NCI-H1105 treated with DMSO at 0.1 percent for 48 hours (cell line): ENCODE data around the gene JUN.
A peak's percentile ranks its signal among the peaks of the same experiment; 100 is the strongest.

Experiments used
- DNase-seq: peaks from one replicate; lab custom pipeline; 2025; lab: John Stamatoyannopoulos, UW

The JUN gene

DNA sequence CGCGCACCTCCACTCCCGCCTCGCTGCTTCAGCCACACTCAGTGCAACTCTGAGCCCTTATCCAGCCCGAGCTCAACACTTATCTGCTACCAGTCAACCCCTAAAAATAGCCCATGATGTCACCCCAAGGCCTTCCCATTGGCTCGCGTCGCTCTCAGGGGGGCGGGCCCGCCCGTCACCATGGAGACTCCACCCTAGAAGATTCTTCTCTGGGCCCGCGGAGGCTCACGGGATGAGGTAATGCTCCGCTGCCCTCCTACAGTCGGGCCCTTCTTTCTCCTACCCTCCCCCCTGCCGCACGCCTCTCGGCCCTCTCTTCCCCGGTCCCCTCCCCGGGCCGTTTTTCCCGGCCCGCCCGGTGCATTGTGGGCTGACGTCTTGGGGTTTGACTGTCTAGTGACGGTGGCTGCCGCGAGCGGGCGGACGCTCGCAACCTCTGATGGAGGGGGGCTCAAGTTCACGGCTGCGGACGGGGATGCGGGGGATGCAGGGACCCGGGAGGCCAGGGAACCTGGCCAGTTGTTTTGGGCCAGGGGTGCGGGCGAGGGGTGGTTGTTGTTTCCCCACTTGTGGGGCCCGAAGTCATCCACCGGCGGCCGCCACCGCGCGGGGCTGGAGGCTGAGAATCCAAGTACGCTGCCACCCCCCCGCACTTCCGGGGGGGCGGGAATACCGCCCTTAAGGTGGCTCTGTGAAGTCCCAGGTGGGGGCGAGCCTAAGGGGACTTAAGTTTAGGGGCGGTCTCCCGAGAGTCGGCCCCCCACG, at the start of gene JUN:
Gene JUN (minus strand): TSS at position 55 of the 765 bp plus-strand sequence. CDS start 977 bp downstream, outside the sequence.
- DNase-seq = peak; percentile 96

DNA sequence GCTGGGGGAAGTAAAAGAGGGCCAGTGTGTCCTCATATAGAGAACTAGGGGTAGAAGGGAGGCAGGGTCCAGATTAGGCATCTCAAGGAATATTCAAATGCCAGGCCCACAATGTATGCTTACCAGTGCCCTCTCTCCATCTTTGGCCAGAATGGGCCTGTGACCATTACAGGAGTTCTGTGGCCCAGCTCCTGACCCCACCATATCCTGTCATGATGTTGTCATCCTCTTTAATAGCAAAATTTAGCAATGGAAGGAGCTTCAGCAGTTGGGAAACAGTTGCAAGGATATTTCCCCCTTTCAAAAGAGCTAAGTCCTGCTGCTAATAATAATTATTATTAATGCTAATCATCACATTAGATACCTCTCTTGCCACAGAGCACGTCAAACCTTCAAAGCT, 49.3 kb upstream of the JUN start:
- DNase-seq = no peak

DNA sequence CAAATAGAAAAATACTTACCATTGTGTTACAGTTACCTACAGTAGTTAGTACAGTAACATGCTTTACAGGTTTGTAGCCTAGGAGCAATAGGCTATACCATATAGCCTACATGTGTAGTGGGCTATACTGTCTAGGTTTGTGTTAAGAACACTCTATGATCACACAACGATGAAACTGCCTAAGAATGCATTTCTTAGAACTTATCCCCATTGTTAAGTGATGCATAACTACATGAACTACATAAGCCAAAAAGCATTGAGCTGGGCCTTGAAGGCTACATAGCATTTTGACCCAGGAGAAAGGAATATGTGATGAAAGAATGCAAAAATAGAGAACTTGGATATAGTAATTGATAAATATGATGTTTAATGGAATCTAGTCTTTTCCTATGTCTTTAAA, 46.4 kb upstream of the JUN start:
- no peak for DNase-seq

DNA sequence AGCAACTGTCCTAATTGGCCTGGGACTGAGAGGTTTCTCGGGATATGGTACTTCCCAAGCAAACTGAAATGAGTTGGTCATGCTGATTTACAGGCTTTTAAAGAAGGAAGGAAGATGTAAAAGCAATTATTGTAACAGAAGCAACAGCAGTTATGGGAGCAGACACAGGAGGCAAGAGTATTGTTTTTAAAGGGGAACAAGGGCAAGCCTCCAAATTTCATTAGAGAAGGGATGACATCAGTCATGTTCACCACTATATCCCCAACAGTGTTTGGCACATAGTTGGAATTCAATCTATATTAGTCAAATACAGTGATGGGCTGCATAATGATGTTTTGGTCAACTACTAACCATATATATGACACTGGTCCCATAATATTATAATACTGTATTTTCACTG, 46.0 kb upstream of the JUN start:
- no peak for DNase-seq

DNA sequence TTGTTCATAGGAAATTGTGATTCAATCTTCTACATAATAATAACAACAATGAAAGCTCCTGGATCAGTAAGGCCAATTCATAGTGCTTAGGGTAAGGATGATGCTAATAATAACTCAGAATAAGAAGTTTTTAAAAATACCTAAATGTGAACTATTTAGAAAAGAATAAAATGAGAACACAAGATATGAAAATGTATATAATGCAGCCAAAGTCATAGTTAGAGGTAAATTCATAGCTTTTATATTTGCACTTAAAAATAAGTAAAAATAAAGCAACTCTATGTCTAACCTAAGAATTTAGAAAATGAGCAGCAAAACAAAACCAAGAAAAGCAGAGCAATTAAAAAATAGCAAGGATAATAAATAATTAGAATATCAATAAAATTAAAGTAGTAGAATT, 43.5 kb upstream of the JUN start:
- no peak for DNase-seq

DNA sequence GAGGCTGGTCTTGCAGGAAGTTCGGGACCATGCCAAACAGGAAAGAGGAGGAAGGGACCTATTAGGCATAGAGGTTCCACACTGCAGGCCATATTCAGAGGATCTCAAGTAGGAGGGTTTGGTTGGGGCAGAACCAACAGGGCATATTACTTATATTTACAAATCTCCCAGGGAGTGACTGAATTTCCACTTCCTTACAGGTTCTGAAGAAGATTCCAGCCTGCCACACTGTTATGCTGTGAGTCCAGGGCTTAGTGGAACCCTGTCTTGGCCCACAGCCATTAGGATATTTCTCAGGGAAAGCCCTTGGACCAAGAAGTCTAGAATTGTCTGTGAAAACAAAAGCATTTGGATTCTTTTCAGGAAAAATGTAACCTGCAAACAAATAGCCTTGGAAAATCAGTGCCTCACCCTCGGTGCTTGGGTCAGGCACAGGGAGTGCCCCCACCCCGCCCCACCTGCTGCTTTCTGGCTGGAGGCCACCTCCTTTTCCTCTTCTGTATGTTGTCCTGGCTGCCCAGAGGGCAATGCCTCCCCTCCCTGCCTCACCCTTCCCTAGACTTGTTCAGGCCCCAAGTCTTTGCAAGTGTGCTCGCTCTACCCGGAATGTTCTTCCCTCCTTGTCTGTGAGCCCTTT, 41.0 kb upstream of the JUN start:
- DNase-seq = no peak

DNA sequence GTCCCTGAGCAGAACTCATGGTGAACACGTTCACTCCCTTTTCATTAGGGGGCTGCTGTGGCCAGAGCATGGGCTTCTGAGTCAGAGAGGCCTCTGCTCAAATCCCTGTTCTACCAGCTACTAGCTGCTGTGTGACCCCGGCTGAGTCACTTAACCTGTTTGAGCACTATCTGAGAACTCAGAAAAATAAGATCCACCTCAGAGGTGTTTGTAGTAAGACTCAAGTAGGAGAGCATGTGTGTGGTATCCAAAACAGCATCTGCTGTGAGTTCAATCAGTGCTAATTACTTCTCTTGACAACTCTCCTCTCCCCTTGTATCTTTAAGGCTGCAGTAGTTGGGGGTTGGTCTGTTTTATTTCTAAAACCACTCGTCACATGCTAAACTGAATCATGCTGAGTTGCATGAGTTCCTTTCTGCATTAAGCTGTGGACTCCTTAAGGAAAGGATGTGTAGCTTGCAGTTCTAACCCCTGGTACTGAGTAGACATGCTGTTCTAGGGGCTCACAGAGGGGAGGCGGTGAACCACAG, 39.7 kb upstream of the JUN start:
- no peak for DNase-seq

DNA sequence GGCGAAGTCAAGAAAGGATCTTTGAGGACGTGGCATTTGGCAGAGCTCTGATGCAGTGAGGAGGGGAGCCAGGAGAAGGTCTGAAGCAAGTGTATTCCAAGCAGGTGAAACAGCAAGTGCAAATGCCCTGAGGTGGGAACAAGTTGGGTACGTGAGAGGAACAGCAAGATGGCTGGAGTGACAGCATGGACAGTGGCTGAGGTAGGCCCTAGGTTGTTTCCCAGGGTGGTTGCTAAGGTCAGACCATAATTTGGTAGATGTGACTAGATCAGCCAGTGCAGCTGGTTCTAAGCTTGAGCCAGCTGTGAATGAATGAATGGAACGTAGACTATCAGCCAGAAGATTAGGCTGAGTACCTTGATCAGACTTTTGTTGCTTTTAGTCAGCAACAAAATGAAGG, 37.5 kb upstream of the JUN start:
- no peak for DNase-seq

DNA sequence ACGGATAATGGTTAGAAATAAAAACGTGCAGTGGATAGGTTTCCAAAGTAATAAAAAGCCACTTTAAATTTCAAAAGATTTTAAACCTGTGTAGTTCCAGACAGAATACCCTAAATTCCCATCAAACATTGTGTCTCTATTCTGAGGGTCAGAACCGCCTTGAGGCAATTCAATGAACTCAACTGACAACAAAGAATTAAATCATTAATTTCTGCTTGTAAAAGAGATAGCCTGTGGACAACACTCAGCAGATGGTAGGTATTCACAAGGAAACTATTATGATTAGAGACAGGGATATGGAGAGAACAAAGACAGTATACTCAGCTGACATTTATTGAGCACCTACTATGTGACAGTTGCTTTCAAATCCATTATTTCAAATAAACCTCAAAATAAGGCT, 35.1 kb upstream of the JUN start:
- no peak for DNase-seq

DNA sequence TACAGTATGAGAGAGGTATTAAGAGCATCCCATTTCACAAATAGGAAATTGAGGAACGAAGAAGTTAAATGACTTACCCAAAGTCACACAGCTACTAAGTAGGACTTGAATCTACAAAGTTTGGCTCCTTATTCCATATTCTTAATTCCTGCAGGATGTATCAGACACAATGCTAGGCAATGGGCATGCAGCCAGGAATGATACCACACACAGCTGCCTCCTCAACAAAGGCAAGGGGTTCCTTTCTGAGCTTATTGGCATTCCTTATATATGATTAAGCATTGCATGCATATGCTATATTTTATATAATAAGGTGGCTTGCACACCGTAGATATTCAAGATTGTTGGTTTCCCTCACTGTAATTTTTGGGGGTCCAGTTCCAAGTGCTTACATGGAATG, 34.2 kb upstream of the JUN start:
- DNase-seq = peak; percentile 36

DNA sequence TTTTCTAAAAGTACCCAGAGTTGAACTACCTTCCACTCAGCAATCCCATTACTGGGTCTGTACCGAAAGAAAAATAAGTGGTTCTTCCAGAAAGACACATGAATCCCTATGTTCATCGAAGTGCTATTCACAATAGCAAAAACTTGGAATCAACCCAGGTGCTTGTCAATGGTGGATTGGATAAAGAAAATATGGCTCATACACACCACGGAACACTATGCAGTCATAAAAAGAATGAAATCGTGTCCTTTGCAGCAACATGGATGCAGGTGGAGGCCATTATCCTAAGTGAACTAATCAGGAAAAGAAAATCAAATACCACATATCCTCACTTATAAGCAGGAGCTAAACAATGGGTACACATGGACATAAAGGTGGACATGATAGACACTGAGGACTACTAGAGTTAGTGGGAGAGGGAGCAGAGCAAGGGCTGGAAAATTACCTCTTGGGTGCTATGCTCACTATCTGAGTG, 32.9 kb upstream of the JUN start:
- DNase-seq = peak; percentile 38

DNA sequence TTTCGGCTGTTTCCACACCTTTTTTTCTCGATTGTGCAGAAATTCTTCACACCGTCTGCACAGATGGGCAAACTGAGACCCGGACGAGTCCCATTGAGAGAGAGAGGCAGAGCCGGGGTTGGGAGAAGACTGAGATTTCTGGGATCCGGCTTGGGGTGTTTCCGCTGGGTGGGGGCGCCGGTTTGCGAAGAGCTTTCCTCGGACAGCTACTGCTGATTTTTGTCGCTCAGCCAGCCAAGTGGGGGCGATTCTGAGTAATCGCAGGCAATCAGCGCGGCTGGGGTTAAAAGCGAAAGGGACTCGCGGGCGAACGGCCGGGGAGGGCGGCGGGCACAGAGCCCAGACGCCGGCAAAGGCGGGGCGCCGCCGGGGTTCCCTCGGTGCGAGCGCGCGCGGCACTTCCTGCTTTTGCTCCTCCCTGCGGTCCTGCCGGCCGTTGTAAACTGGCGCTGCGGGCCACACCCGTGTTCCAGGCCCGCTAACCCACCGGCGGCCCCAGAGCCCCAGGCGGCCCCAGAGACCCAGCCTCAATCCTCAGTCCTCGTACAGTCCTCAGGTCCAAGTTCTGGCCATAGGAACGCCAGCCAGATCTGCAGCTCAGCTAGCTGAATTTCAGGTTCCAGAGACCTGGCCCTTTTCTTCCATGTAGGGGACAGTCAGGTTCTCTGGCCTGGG, 32.4 kb upstream of the JUN start:
- peak; percentile 81 for DNase-seq

DNA sequence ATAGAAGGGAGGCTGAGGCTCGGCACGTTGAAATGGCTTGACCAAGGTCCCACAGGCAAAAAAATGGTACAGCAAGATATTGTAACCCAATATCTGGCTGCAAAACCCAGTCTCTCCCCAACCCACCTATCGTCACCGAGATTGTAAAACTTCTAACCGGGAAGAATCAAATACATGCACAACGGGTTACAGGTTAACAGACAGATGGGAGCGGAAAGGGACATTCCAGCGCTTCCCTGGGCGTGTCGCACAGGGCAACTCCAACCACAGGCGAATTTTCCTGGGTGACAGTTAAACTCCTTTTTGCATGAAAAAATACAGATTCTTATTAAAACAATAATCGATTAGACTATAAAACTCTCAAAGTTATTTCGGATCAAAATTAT, 31.8 kb upstream of the JUN start:
- DNase-seq = no peak

DNA sequence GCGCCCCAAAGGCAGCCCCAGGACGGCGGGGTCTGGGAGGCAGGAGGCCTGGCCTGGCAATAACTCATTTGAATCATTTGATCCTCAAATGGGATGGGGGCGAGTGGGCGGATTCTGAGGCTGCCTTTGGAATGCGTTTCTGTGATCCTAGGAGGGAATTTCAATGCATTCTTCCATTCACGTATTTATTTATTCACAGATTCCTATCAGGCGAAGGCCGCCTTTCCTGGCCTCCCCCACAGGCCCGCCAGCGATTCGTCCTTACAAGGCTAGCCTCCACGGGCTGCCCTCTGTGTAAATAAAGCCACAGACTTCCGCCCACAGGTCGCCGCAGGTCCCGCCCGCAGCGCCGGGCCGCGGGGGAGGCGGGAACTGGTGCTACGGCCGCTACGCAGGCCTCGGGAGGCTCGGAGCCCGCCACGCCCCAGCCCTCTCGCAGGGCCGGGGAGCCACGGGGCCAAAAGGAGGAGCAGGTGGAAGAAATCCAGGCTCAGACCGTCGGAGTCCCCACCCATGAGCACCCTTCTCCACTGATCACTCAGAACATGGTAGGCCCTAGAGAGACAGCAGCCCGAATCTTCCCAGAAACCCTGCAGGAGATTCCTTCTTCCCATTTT, 31.3 kb upstream of the JUN start:
- DNase-seq = no peak

DNA sequence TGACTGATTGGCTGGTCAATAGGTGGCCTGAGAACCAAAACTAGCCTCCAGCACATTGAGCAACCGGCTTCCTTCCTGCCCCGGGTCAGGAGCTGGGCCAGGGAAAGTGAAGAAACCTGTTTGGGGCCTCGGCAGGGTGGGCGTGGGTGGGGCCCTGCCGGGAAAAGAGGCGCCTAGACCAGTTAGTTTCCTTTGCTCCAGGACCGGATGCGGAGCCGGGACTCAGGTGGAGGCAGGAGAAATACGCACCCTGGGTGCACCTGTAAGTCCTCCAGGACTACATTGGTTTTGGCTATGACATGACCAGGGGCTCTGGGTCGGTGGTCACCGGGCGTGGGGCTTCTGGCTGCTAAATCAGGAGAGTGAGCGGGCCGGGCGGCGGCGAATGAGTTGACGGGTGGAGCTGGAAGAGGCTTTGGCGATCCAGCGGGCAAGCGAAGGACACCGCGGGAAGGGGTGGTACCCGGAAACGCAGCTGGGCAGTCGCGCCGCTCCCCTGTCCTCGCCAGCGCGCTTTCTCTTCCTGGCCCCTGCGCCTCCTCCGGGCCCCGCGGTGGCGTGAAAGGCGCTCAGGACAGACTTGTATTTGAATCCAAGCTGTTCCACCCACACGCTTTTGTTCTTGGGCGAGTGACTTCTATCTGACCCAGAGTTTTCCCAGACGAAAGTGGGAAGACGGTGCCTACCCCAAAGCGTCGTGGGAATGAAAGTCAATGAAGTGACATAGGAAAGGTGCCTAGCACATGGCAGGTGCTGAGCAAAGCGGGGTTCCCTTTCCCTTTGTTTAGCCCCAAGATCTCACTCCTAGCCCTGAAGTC, 30.6 kb upstream of the JUN start:
- DNase-seq = no peak

DNA sequence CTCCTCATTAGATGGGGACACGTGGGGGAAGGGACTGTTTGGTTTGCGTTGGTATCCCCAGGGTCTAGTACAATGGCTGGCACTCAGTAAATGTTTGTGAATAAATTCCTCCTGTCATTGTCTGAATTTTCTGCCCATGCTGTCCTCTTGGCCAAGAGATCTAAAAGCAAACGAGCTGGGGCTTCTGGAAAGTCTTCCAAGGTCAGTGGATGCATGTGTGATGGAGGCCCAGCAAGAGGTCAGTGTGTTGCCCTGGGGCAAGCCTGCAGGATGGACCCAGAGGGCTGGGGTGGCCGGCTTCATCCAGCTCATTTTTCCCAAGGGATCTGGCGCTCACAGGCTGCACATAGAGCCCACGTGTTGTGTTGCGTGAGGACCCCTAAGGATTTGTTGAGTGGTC, 30.0 kb upstream of the JUN start:
- no peak for DNase-seq

DNA sequence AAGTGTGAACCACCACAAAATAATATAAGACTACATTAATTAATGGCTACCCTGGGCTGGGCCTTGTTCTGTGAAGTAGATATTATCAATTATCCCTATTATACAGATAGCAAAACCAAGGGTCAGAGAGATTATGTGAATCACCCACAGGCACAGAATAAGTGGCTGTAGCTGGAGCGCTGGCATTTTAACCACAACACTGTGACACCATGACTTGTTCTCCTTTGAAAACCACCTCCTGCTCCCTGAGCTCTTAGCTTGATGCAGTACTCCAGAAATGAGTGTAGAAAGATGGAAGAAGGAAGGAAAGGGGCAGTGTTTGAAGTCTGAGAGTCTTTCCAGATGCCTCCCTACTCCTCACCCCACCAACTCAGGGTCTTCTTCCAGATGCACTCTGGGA, 29.5 kb upstream of the JUN start:
- DNase-seq = no peak

DNA sequence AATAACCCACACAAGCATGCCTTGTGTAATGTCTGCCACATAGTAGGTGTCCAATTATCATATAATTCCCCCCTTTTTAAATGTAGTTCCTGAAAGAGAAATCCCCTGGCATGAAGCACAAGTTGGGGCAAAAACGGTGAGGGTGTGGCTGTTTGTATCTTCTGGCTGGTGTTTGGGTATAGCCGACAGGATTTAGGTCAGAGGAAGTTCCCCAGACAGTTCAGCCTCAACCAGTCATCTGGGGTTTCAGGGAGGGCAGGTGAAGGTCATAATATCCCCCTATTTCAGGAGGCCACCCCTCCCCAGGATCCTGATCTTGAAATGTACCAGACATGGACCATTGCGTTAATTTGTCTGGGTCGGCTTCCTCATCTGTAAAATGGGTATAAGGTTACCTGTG, 29.1 kb upstream of the JUN start:
- no peak for DNase-seq

DNA sequence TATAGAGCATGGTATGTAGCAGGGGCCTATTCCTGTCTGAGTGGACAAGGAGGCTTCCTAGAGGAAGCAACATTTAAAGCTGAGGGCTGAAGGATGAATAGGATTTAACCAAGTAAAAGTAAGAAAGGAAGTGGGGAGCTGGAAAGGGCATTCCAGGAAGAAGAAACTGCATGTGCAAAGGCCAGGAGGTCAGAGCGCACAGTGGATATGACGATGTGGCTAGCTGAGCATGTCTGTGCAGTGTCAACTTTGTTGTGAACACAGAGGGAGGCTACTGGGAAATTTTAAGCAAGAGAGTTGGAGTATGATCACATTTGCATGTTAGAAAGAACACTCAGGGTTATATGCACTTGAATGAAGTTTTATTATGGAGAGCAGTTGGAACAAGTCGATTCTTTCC, 28.6 kb upstream of the JUN start:
- DNase-seq = no peak

DNA sequence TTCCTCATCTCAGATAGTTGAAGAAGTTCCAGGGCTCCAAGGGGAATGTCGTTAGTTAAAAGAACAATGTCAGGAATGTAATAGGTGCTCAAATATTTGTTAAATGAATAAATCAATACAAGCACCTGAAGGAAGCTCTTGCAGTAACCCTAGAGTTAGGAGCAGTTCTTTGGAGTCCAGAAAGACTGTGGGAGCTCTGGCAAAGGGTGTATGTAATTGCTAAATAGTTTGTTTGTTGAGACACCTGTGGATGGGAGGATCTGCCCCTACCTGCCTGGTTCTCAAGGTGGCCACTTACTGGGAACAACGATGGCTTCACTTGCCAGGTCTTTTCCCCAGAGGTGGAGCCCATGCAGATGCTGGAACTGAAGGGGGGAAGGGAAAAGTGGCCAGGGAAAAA, 27.5 kb upstream of the JUN start:
- DNase-seq = peak; percentile 3

DNA sequence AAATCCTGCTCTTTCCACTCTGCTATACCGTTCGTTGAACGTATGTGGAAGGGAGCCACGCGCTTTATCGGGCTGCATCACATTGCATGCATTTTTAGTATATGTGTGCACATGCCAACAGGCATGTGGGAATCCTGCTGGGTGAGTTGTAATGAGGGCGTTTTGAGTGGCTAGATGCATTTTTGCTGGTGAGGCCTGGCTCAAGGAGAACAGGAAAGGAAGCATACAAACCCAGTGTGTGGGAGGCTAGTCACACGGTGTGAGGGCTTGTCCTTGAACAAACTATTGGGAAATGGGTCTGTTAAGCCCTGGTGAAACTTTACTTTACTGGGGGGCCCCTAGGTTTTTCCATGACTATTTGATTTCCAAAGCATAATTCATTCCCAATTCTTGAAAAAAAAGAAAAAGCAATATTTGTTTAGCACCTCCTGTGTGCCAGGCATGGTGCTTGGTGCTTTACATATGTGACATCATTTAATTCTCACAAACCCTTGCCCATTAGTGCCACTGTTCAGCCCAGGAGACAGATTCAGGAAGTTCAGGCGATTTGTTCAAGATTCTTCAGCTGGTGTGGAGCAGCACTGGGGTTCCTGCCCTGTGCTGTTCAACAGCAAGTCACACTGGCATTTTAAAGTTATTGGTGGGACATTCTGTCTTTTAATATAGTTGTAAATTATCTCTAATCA, 25.6 kb upstream of the JUN start:
- DNase-seq = no peak
